Mesodermal cell (in vitro differentiated cells): ENCODE data around the gene MADCAM1.
A peak's percentile ranks its signal among the peaks of the same experiment; 100 is the strongest.

Experiments used
- H3K27ac ChIP-seq: 2 replicates; pipeline ENCODE4 v1.7.0; 2013; ENCODE audit warnings: mild to moderate bottlenecking, low read depth, low read length, moderate library complexity; ENCODE audit not compliant: severe bottlenecking
- H3K36me3 ChIP-seq: 2 replicates; pipeline ENCODE4 v1.7.1; 2013; ENCODE audit warnings: mild to moderate bottlenecking, low read length, moderate library complexity; ENCODE audit not compliant: control insufficient read depth, insufficient read depth
- H3K4me1 ChIP-seq: one replicate; pipeline ENCODE4 v1.7.1; 2013; ENCODE audit warnings: mild to moderate bottlenecking, low read length; ENCODE audit not compliant: insufficient read depth, control insufficient read depth, poor library complexity, severe bottlenecking
- H3K4me3 ChIP-seq: 2 replicates; pipeline ENCODE4 v1.7.0; 2013; ENCODE audit warnings: low read length, control low read depth, mild to moderate bottlenecking; ENCODE audit not compliant: insufficient read depth, poor library complexity, severe bottlenecking; ENCODE audit errors: extremely low read depth
- H3K9me3 ChIP-seq: 2 replicates; pipeline ENCODE4 v1.7.1; 2013; ENCODE audit warnings: mild to moderate bottlenecking, low read length, moderate library complexity; ENCODE audit not compliant: control insufficient read depth
- WGBS, 2 experiments: methylation state at CpG; one replicate each; pipeline ENCODE4 v1.1.5; 2013; ENCODE audit warnings: missing lambda C conversion rate in 2 of 2; ENCODE audit not compliant: insufficient coverage in 2 of 2; 5-methylcytosine and 5-hydroxymethylcytosine counted together

Gene MADCAM1

GRCh38 chr19:457636-458035 is 38.6 kb upstream of the MADCAM1 start:
- H3K4me1 ChIP-seq: no peaks in the 10 kb centered on the region
- WGBS, 2 experiments: 92 to 95% methylated on average over 19 to 21 of the region's 30 CpGs
- no peaks in the 10 kb centered on the region for H3K9me3 ChIP-seq
- peaks cover 19% of the 10 kb centered on the region for H3K36me3 ChIP-seq
- no peak overlapping the region for H3K27ac ChIP-seq
- H3K4me3 ChIP-seq: no peak overlapping the region

GRCh38 chr19:458091-459042 is 37.9 kb upstream of the MADCAM1 start:
- Histone ChIP-seq H3K9me3 (no peaks in the 10 kb centered on the region), H3K27ac (no peak overlapping the region), H3K36me3 (peaks cover 14% of the 10 kb centered on the region), H3K4me1 (no peaks in the 10 kb centered on the region), H3K4me3 (no peak overlapping the region)
- WGBS, 2 experiments: 97% methylated on average over 39 to 76 of the region's 89 CpGs

- WGBS, 2 experiments: 11 to 13% methylated on average over 21 to 33 of the region's 66 CpGs
- H3K27ac ChIP-seq: peak overlapping the region; percentile 66
- H3K9me3 ChIP-seq: no peaks in the 10 kb centered on the region
- no peaks in the 10 kb centered on the region for H3K4me1 ChIP-seq
- peak overlapping the region; percentile 66 for H3K4me3 ChIP-seq
- H3K36me3 ChIP-seq: peaks cover 8% of the 10 kb centered on the region
Observed at GRCh38 chr19:459724-460511, 36.4 kb upstream of the MADCAM1 start.

- 0 to 2% methylated on average over 35 to 47 of the region's 85 CpGs for WGBS, 2 experiments
- H3K27ac ChIP-seq: peak within 1 kb of the TSS; percentile 66
- H3K4me1 ChIP-seq: no peaks in the 10 kb centered on the region
- H3K9me3 ChIP-seq: no peaks in the 10 kb centered on the region
- H3K36me3 ChIP-seq: no peaks in the 10 kb centered on the region
- peak within 1 kb of the TSS; percentile 66 for H3K4me3 ChIP-seq
Observed at GRCh38 chr19:460877-461720, 35.2 kb upstream of the MADCAM1 start, which contains the start of gene SHC2. TSS of gene SHC2 (minus strand) at chr19:461033. CDS start at chr19:460996, 37 bp downstream.

- H3K4me3 ChIP-seq: peak overlapping the region; percentile 33
- WGBS, 2 experiments: 7 to 9% methylated on average over 42 to 43 of the region's 60 CpGs
- H3K36me3 ChIP-seq: no peaks in the 10 kb centered on the region
- H3K9me3 ChIP-seq: no peaks in the 10 kb centered on the region
- H3K27ac ChIP-seq: no peak overlapping the region
- no peaks in the 10 kb centered on the region for H3K4me1 ChIP-seq
Observed at GRCh38 chr19:461721-462551, 34.4 kb upstream of the MADCAM1 start.

GRCh38 chr19:463483-464207 is 32.6 kb upstream of the MADCAM1 start:
- Histone ChIP-seq H3K9me3 (no peaks in the 10 kb centered on the region), H3K4me3 (no peak overlapping the region), H3K27ac (no peak overlapping the region), H3K36me3 (no peaks in the 10 kb centered on the region), H3K4me1 (no peaks in the 10 kb centered on the region)
- WGBS, 2 experiments: 91 to 95% methylated on average over 18 to 31 of the region's 35 CpGs

- no peaks in the 10 kb centered on the region for H3K4me1 ChIP-seq
- H3K36me3 ChIP-seq: no peaks in the 10 kb centered on the region
- 93 to 98% methylated on average over 7 to 8 of the region's 9 CpGs for WGBS, 2 experiments
- no peak overlapping the region for H3K27ac ChIP-seq
- no peak overlapping the region for H3K4me3 ChIP-seq
- H3K9me3 ChIP-seq: no peaks in the 10 kb centered on the region
Observed at GRCh38 chr19:464208-464545, 32.1 kb upstream of the MADCAM1 start.

GRCh38 chr19:465056-465816 is 31.1 kb upstream of the MADCAM1 start:
- WGBS, 2 experiments: 87 to 94% methylated on average over 3 of the region's 3 CpGs
- no peaks in the 10 kb centered on the region for H3K36me3 ChIP-seq
- no peaks in the 10 kb centered on the region for H3K9me3 ChIP-seq
- H3K4me1 ChIP-seq: no peaks in the 10 kb centered on the region
- no peak overlapping the region for H3K27ac ChIP-seq
- H3K4me3 ChIP-seq: no peak overlapping the region

- no peaks in the 10 kb centered on the region for H3K4me1 ChIP-seq
- WGBS, 2 experiments: 85 to 87% methylated on average over 7 to 11 of the region's 11 CpGs
- no peak overlapping the region for H3K4me3 ChIP-seq
- H3K9me3 ChIP-seq: no peaks in the 10 kb centered on the region
- H3K36me3 ChIP-seq: no peaks in the 10 kb centered on the region
- no peak overlapping the region for H3K27ac ChIP-seq
Observed at GRCh38 chr19:467554-467953, 28.7 kb upstream of the MADCAM1 start.
